Measurements from ENCODE around the gene SNTG2.

Gene SNTG2

GRCh38 chr2:1037066-1037465 is 86.4 kb downstream of the SNTG2 start:
- Histone ChIP-seq H3K9me2 (replicated peaks; ENCODE audit: control insufficient read depth, low read length) (no peaks in the 10 kb centered on the region), H3K4me1 (ENCODE audit: control insufficient read depth, low read length) (no peaks in the 10 kb centered on the region), H3K79me2 (ENCODE audit: control insufficient read depth, low read length) (no peaks in the 10 kb centered on the region), H3K27ac (ENCODE audit: low read depth, low read length) (no peak overlapping the region), H3K36me3 (ENCODE audit: control insufficient read depth, low read length) (no peaks in the 10 kb centered on the region), H3K4me2 (ENCODE audit: low read length) (no peak overlapping the region), H3F3A (ENCODE audit: control insufficient read depth, insufficient read depth) (no peaks in the 10 kb centered on the region), H4K20me1 (ENCODE audit: control insufficient read depth, insufficient read depth, low read depth, low read length) (no peaks in the 10 kb centered on the region), H3K27me3 (ENCODE audit: control insufficient read depth, low read length) (no peaks in the 10 kb centered on the region), H3K9me3 (ENCODE audit: control insufficient read depth, insufficient read depth, low read length) (no peaks in the 10 kb centered on the region), H3K4me3 (ENCODE audit: low read length) (no peak overlapping the region)
- no peak for TF ChIP-seq EZH2phosphoT487 (IDR thresholded peaks at IDR 0.05; ENCODE audit: borderline replicate concordance, low read length)
- TF ChIP-seq CTCF (IDR thresholded peaks at IDR 0.05; ENCODE audit: low read depth, low read length, poor library complexity, severe bottlenecking), result no peak

- H3K27ac ChIP-seq (ENCODE audit: low read depth, low read length), result no peak overlapping the region
- H3K27me3 ChIP-seq (ENCODE audit: control insufficient read depth, low read length), result no peaks in the 10 kb centered on the region
- no peaks in the 10 kb centered on the region for H3K79me2 ChIP-seq (ENCODE audit: control insufficient read depth, low read length)
- H3K9me3 ChIP-seq (ENCODE audit: control insufficient read depth, insufficient read depth, low read length), result no peaks in the 10 kb centered on the region
- no peaks in the 10 kb centered on the region for H4K20me1 ChIP-seq (ENCODE audit: control insufficient read depth, insufficient read depth, low read depth, low read length)
- H3K4me3 ChIP-seq (ENCODE audit: low read length), result no peak overlapping the region
- H3K4me2 ChIP-seq (ENCODE audit: low read length), result no peak overlapping the region
- no peaks in the 10 kb centered on the region for H3K36me3 ChIP-seq (ENCODE audit: control insufficient read depth, low read length)
- no peaks in the 10 kb centered on the region for H3K4me1 ChIP-seq (ENCODE audit: control insufficient read depth, low read length)
- no peaks in the 10 kb centered on the region for H3K9me2 ChIP-seq (replicated peaks; ENCODE audit: control insufficient read depth, low read length)
- TF ChIP-seq CTCF (IDR thresholded peaks at IDR 0.05; ENCODE audit: low read depth, low read length, poor library complexity, severe bottlenecking) (no peak), EZH2phosphoT487 (IDR thresholded peaks at IDR 0.05; ENCODE audit: borderline replicate concordance, low read length) (no peak)
- no peaks in the 10 kb centered on the region for H3F3A ChIP-seq (ENCODE audit: control insufficient read depth, insufficient read depth)
Measured at GRCh38 chr2:1039549-1039948, 88.9 kb downstream of the SNTG2 start.

GRCh38 chr2:1041012-1041805 is 90.6 kb downstream of the SNTG2 start:
- no peaks in the 10 kb centered on the region for H3K36me3 ChIP-seq (ENCODE audit: control insufficient read depth, low read length)
- no peaks in the 10 kb centered on the region for H4K20me1 ChIP-seq (ENCODE audit: control insufficient read depth, insufficient read depth, low read depth, low read length)
- H3K27me3 ChIP-seq (ENCODE audit: control insufficient read depth, low read length), result no peaks in the 10 kb centered on the region
- no peak overlapping the region for H3K4me3 ChIP-seq (ENCODE audit: low read length)
- no peaks in the 10 kb centered on the region for H3K9me3 ChIP-seq (ENCODE audit: control insufficient read depth, insufficient read depth, low read length)
- no peaks in the 10 kb centered on the region for H3K9me2 ChIP-seq (replicated peaks; ENCODE audit: control insufficient read depth, low read length)
- no peaks in the 10 kb centered on the region for H3K4me1 ChIP-seq (ENCODE audit: control insufficient read depth, low read length)
- no peaks in the 10 kb centered on the region for H3F3A ChIP-seq (ENCODE audit: control insufficient read depth, insufficient read depth)
- H3K79me2 ChIP-seq (ENCODE audit: control insufficient read depth, low read length), result no peaks in the 10 kb centered on the region
- no peak overlapping the region for H3K27ac ChIP-seq (ENCODE audit: low read depth, low read length)
- TF ChIP-seq EZH2phosphoT487 (IDR thresholded peaks at IDR 0.05; ENCODE audit: borderline replicate concordance, low read length) (no peak), CTCF (IDR thresholded peaks at IDR 0.05; ENCODE audit: low read depth, low read length, poor library complexity, severe bottlenecking) (no peak)
- no peak overlapping the region for H3K4me2 ChIP-seq (ENCODE audit: low read length)

Measured in DOHH2 (cell line).